GM12874 (cell line): ENCODE measurements around the gene SH3BP4.

Experiments used
- TF ChIP-seq, protein P1 (sequence below): IDR thresholded peaks from 2 replicates; pipeline ENCODE4 v1.5.1; 2011; ENCODE audit warnings: low read depth, mild to moderate bottlenecking, control low read depth, low read length, moderate library complexity; ENCODE audit not compliant: insufficient read depth

The SH3BP4 gene

DNA sequence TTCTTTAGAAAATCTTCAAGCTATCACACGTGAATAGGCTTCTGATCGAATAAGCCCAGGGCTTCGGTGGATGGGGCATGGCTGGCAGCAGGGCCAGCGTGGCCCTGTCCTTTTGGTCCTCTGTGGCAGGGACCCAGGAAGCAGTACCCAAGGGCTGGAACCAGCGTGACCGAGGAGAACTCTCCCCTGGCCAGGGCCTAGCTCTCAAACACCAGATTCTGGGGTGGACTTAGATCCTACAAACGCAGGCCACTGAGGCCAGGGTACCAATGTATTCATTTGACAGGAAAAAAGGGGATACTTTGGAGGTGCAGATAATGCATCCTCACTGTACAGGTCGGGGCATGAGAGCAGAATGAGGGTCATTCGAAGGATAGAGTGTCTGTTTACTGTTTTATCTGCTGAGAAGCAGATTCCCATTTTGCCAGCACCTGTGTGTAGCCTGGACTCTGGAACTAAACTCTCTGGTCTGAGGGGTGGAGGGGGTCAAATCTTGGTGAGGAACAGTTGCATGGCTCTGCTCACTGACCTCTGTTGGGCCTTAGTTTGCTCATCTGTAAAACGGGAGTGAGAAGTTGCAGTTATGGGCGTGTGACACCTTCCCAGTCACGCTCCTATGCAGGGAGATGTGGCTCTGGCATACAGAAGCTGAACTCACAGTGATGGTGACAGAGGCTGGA, 51.4 kb downstream of the SH3BP4 start:
- TF ChIP-seq, protein P1, sequence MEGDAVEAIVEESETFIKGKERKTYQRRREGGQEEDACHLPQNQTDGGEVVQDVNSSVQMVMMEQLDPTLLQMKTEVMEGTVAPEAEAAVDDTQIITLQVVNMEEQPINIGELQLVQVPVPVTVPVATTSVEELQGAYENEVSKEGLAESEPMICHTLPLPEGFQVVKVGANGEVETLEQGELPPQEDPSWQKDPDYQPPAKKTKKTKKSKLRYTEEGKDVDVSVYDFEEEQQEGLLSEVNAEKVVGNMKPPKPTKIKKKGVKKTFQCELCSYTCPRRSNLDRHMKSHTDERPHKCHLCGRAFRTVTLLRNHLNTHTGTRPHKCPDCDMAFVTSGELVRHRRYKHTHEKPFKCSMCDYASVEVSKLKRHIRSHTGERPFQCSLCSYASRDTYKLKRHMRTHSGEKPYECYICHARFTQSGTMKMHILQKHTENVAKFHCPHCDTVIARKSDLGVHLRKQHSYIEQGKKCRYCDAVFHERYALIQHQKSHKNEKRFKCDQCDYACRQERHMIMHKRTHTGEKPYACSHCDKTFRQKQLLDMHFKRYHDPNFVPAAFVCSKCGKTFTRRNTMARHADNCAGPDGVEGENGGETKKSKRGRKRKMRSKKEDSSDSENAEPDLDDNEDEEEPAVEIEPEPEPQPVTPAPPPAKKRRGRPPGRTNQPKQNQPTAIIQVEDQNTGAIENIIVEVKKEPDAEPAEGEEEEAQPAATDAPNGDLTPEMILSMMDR = no peak

- TF ChIP-seq, protein P1 = no peak
These were observed 52.6 kb downstream of the SH3BP4 start for GRCh38 chr2:235004329-235004903.

GRCh38 chr2:235005023-235005422, 53.2 kb downstream of the SH3BP4 start:
- TF ChIP-seq, protein P1 = no peak

- TF ChIP-seq, protein P1 = no peak
These were observed 53.9 kb downstream of the SH3BP4 start for GRCh38 chr2:235005603-235006259.

- TF ChIP-seq, protein P1 = no peak
These were observed 54.6 kb downstream of the SH3BP4 start for GRCh38 chr2:235006461-235006860.

DNA sequence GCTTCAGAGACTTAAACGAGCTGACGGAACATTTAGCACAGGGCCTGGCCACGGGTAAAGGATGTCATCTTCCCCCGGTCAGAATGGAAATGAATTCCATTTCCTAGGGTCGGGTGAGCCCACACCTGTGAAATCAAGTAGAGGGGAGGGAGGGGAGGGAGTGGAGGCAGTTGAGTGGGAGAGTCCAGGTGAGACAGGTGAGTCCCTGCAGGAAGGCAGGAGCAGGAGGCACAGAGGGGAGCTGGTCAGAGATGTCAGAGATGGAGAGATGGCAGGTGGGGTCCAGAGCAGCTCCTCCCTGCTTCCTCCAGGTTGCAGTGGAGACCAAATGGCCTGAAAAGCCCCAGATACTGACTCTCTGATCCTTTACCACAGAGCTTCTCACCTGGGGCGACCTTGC, 55.2 kb downstream of the SH3BP4 start:
- TF ChIP-seq, protein P1 = no peak

- TF ChIP-seq, protein P1 = no peak
These were observed 56.0 kb downstream of the SH3BP4 start for GRCh38 chr2:235007664-235008457.
